Activated naive CD8-positive, alpha-beta T cell treated with anti-CD3 and anti-CD28 coated beads, Interleukin-2, amount 10 ng/mL, durations not matched to agents 7 days and 5 days (primary cell): Measurements from ENCODE around the gene GZMB. TPM values are rescaled to one million over a fixed set of nuclear protein-coding genes. Genes with fewer than 3 reads are reported as not detected.
"Not testable (repeated sequence)": the region's sequence is repeated elsewhere in the genome, so short reads cannot be mapped to it uniquely, and the experiment has no call there.

Source experiments
- ATAC-seq: fragments of 150-1000 bp; cut with Tn5 transposase; one replicate; pipeline ENCODE4 v1.10.0; 2021; ENCODE audit warnings: low read depth, moderate library complexity
- POLR2A ChIA-PET: fragments of 350-600 bp; sonication (Branson Sonifier 250); formaldehyde crosslinking; loops from one replicate; lab custom pipeline; 2021; ENCODE audit warnings: antibody characterized with exemption; lab: Charles Lee
- DNase-seq: peaks from one replicate; pipeline ENCODE4 v3.0.0; 2021
- H3K27ac Mint-ChIP-seq: one replicate; pipeline ENCODE4 v1.8.0; 2022; ENCODE audit warnings: mild to moderate bottlenecking, mixed read lengths
- H3K27me3 Mint-ChIP-seq: one replicate; pipeline ENCODE4 v1.8.0; 2022; ENCODE audit warnings: mild to moderate bottlenecking, moderate library complexity, mixed read lengths
- H3K36me3 Mint-ChIP-seq: one replicate; pipeline ENCODE4 v1.8.0; 2021; ENCODE audit warnings: mild to moderate bottlenecking, mixed read lengths
- H3K4me1 Mint-ChIP-seq: one replicate; pipeline ENCODE4 v1.8.0; 2021; ENCODE audit warnings: mixed read lengths
- H3K4me3 Mint-ChIP-seq: one replicate; pipeline ENCODE4 v1.8.0; 2022; ENCODE audit warnings: mild to moderate bottlenecking, moderate library complexity, mixed read lengths
- H3K9me3 Mint-ChIP-seq: one replicate; pipeline ENCODE4 v1.8.0; 2021; ENCODE audit warnings: mixed read lengths
- total RNA-seq, 2 experiments: library from RNA; stranded (reverse); gene quantifications; one replicate each; pipeline ENCODE4 v1.2.3, GENCODE V29; 2021

GZMB gene
- total RNA-seq, 2 experiments from 2014 or later: 195 to 217 TPM

- DNase-seq: no peak
- Mint-ChIP-seq H3K4me3 (peak overlapping the region; percentile 91), H3K4me1 (peaks cover 61% of the 10 kb centered on the region), H3K9me3 (peaks cover 4% of the 10 kb centered on the region), H3K27ac (peak overlapping the region; percentile 57), H3K27me3 (no peaks in the 10 kb centered on the region), H3K36me3 (peaks cover 46% of the 10 kb centered on the region)
- no peak for ATAC-seq
- POLR2A ChIA-PET: interaction anchor here (1.3 to 1.9 kb wide), 3 partner anchors 20 to 44 kb away, joined by 4 to 7 read pairs (median 5); no protein-coding TSS in a partner anchor
Observed at GRCh38 chr14:24629521-24629920, 4.5 kb downstream of the GZMB start.

DNA sequence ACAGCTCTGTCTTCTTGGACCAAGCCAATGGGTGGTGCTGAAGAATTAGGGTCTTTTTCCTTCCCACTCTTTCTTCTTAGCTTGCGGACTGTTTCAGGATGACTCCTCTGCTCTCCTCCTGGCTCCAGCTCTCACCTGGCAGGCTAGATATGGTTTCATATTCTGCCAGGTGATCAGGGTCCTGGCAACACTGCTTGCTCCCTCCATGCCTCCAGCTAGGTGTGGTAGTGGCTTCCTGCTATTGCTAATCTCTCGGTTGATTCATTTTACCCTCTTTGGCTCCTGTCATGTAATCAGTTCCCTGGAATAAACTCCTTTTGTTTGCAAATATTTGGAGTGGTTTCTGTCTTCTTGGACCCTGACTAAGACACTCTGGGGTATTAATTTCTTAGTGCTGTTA lies 20.2 kb downstream of the GZMB start:
- Mint-ChIP-seq H3K27ac (no peak overlapping the region), H3K27me3 (peaks cover 4% of the 10 kb centered on the region), H3K4me3 (no peak overlapping the region), H3K36me3 (peaks cover 17% of the 10 kb centered on the region), H3K4me1 (peaks cover 35% of the 10 kb centered on the region), H3K9me3 (peaks cover 7% of the 10 kb centered on the region)
- DNase-seq (no peak), ATAC-seq (no peak)
- POLR2A ChIA-PET: no interaction called here

- H3K4me3 Mint-ChIP-seq: no peak overlapping the region
- POLR2A ChIA-PET: no interaction called here
Observed at GRCh38 chr14:24613241-24613640, 20.7 kb downstream of the GZMB start.

GRCh38 chr14:24612196-24612595 lies 21.8 kb downstream of the GZMB start:
- H3K36me3 Mint-ChIP-seq: peaks cover 12% of the 10 kb centered on the region
- DNase-seq: no peak
- no peaks in the 10 kb centered on the region for H3K27me3 Mint-ChIP-seq
- no peak overlapping the region for H3K4me3 Mint-ChIP-seq
- POLR2A ChIA-PET: no interaction called here
- peak overlapping the region; percentile 7 for H3K27ac Mint-ChIP-seq
- no peak for ATAC-seq
- H3K4me1 Mint-ChIP-seq: peaks cover 51% of the 10 kb centered on the region
- peaks cover 2% of the 10 kb centered on the region for H3K9me3 Mint-ChIP-seq

More at GRCh38 chr14:24613241-24613640, 20.7 kb downstream of the GZMB start:
- Mint-ChIP-seq H3K27ac (no peak overlapping the region), H3K4me1 (peaks cover 40% of the 10 kb centered on the region), H3K27me3 (peaks cover 4% of the 10 kb centered on the region), H3K9me3 (peaks cover 7% of the 10 kb centered on the region), H3K36me3 (peaks cover 15% of the 10 kb centered on the region)
- ATAC-seq (no peak), DNase-seq (no peak)

DNA sequence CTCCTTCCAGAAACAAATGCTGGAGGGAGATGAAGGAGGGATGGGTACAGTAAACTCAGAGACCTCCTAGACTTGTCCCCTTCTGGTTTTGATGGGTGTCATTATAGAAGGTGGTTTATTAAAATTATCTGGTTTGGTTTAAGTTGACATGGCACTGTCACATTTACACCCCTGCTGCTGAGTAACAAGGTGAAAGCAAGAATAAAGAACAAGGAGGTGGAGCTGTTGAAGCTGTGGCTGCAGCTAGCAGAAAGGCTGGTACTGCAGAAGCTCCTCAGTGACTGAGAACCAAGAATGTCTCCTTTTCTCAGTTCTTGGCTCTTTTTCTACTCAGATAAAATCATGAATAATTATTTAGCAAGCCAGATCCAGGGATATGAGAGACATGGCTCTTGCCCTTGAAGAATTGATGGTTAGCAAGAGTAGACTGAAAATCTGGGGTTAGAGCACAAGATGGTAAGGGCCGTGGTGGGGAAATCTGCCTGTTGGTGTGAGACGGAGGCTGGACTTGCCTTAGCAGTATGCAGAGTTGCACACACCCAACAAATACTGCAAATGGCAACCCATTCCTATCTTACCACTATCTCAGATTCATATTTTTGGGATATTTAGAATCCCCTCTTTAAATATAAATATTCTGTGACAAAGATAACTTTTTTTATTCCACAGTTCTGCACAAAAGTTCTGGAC lies 24.2 kb downstream of the GZMB start, which contains the start of gene GZMH:
Gene GZMH, minus strand, starts transcription at position 31 of the 690 bp plus-strand sequence. CDS start 72 bp downstream, outside the sequence.
- H3K36me3 Mint-ChIP-seq: peaks cover 10% of the 10 kb centered on the region
- ATAC-seq: peak; percentile 35
- no peak for DNase-seq
- no peaks in the 10 kb centered on the region for H3K27me3 Mint-ChIP-seq
- peak within 1 kb of the TSS; percentile 81 for H3K4me3 Mint-ChIP-seq
- peaks cover 69% of the 10 kb centered on the region for H3K4me1 Mint-ChIP-seq
- peak within 1 kb of the TSS; percentile 97 for H3K27ac Mint-ChIP-seq
- POLR2A ChIA-PET: interaction anchor here (0.6 to 3.8 kb wide), 9 partner anchors 19 to 180 kb away, joined by 3 to 31 read pairs (median 4); partner anchors contain the start of genes CBLN3, GZMB and KHNYN
- H3K9me3 Mint-ChIP-seq: peaks cover 2% of the 10 kb centered on the region

DNA sequence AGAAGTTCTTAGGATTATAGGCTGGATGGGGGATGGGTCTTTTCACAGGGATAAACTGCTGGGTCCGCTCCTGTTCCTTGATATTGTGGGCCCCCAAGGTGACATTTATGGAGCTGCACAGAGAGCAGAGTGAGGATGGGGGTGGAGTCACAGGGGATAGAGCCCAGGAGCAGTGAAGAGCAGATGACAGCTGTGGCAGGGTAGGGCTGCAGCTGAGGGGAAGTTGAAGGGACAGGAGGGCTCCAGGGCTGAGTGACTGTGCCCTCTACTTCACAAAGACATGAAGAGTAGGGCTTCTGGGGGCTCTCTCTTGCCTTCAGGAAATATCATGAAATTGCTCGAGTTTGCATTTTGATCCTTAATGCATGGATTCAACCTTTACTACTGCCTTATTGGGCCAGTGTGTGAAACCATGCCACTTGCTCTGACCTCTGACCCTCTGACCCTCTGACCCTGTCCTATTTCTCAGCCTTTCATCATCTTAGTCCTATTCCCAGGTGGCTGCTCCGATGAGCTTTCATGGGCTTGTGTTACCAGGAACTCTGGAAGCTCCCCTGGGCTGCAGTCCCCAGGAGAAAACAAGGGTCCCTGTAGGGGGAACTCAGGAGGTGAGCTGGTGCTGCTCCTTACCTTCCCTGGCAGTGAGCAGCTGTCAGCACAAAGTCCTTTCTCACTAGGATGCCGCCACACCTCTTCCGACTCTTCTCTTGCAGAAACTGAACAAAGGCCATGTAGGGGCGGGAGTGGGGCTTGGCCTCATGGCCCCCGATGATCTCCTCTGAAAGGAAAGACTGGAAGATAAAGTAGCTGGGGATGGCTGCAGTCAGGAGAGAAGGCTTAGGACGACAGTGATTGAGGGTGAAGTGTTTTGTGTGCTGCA lies 26.1 kb downstream of the GZMB start:
- POLR2A ChIA-PET: interaction anchor here (0.5 to 3.8 kb wide), 9 partner anchors 19 to 178 kb away, joined by 3 to 31 read pairs (median 4); partner anchors contain the start of genes CBLN3, GZMB and KHNYN
- Mint-ChIP-seq H3K4me1 (peaks cover 65% of the 10 kb centered on the region), H3K36me3 (peaks cover 10% of the 10 kb centered on the region)

GRCh38 chr14:24607081-24607480 lies 26.9 kb downstream of the GZMB start:
- peaks cover 58% of the 10 kb centered on the region for H3K4me1 Mint-ChIP-seq
- H3K36me3 Mint-ChIP-seq: peaks cover 5% of the 10 kb centered on the region
- peak overlapping the region; percentile 81 for H3K4me3 Mint-ChIP-seq
- H3K27ac Mint-ChIP-seq: peak overlapping the region; percentile 97
- peak; percentile 45 for DNase-seq
- no peaks in the 10 kb centered on the region for H3K27me3 Mint-ChIP-seq
- POLR2A ChIA-PET: interaction anchor here (0.8 to 3.8 kb wide), 8 partner anchors 20 to 164 kb away, joined by 3 to 31 read pairs (median 7); partner anchors contain the start of gene GZMB
- H3K9me3 Mint-ChIP-seq: peaks cover 2% of the 10 kb centered on the region
- ATAC-seq: peak; percentile 51

More for the DNA sequence above, 26.1 kb downstream of the GZMB start:
- H3K4me3 Mint-ChIP-seq: peak overlapping the region; percentile 81
- no peaks in the 10 kb centered on the region for H3K27me3 Mint-ChIP-seq
- no peak for DNase-seq
- peak; percentile 67 for ATAC-seq
- H3K27ac Mint-ChIP-seq: peak overlapping the region; percentile 97
- H3K9me3 Mint-ChIP-seq: peaks cover 2% of the 10 kb centered on the region

DNA sequence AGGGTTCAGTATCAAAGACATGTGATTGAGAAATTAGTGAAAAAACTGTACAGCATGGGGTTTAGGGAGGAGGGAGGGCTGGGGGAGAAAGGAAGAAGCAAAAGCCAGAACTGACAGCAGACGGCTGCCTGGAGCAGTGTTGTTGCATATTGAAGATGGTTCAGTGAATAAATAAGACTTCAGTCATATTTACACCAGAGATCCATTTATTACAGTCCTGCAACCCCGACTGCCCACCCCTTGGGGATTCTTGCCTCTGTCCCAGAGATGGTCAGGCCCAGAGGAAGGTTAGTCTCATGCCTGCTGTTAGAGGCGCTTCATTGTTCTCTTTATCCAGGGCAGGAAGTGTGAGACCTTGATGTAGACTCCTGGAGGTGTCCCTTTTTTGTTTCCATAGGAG lies 27.7 kb downstream of the GZMB start:
- peaks cover 2% of the 10 kb centered on the region for H3K9me3 Mint-ChIP-seq
- H3K4me3 Mint-ChIP-seq: peak overlapping the region; percentile 81
- H3K27ac Mint-ChIP-seq: peak overlapping the region; percentile 97
- no peaks in the 10 kb centered on the region for H3K27me3 Mint-ChIP-seq
- DNase-seq (no peak), ATAC-seq (no peak)
- H3K4me1 Mint-ChIP-seq: peaks cover 54% of the 10 kb centered on the region
- peaks cover under 1% of the 10 kb centered on the region for H3K36me3 Mint-ChIP-seq
- POLR2A ChIA-PET: interaction anchor here (0.8 to 3.8 kb wide), 9 partner anchors 28 to 163 kb away, joined by 3 to 20 read pairs (median 5); partner anchors contain the start of gene GZMB

DNA sequence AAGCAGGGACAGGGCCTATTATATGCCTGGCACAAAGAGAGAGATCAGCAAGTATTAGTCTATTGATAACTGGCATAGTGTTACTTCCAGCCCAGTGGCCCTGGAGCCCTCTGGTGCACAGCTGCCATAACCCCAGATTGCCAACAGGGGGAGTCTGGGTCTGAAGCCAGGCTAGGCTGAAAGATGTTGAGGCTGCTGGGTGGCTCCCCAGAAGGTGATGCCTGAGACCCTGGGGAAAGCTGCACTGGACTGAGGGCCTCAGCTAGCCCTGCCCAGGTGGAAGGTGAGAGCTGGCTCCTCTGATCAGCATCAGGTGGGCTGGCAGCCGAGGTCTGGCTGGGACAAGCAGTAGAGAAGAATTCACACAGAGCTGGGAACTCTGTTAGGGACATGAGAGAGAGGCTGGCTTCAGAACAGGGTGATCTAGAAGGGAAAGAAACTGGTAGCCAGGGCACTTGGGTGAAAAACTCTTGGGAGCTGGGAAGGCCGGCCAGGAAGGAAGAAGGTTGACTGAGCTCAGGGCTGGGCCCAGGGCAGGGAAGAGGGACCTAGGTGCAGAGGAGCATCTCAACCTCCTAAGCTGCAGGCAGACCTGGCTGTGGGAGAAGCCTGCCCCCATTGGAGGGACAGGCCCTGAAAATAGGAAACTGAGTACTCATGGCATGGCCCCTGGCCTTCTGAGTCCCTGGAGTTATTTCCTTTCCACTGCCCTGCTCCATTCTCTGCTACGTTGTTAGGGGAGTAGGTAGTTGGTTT lies 28.4 kb downstream of the GZMB start:
- peak overlapping the region; percentile 81 for H3K4me3 Mint-ChIP-seq
- H3K9me3 Mint-ChIP-seq: peaks cover 2% of the 10 kb centered on the region
- no peaks in the 10 kb centered on the region for H3K36me3 Mint-ChIP-seq
- DNase-seq (peak; percentile 78), ATAC-seq (peak; percentile 80)
- no peaks in the 10 kb centered on the region for H3K27me3 Mint-ChIP-seq
- H3K4me1 Mint-ChIP-seq: peaks cover 54% of the 10 kb centered on the region
- H3K27ac Mint-ChIP-seq: peak overlapping the region; percentile 97
- POLR2A ChIA-PET: interaction anchor here (0.6 to 1.8 kb wide), 7 partner anchors 28 to 363 kb away, joined by 3 to 11 read pairs (median 4); partner anchors contain the start of gene GZMB

DNA sequence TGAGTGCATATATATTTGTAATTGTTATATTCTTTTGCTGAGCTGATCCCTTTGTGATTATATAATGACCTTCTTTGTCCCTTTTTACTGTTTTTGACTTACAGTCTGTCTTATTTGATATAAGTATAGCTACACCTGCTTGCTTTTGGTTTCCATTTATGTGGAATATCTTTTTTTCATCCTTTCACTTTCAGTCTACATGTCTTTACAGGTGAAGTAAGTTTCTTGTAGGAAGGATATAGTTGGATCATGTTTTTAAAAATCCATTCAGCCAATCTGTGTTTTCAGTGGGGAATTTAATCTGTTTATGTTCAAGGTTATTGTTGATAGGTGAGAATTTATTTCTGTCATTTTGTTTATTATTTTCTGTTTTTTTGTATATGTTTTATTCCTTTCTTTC lies 36.6 kb downstream of the GZMB start:
- ATAC-seq: peak; percentile 47
- peaks cover 4% of the 10 kb centered on the region for H3K27me3 Mint-ChIP-seq
- peak overlapping the region; percentile 31 for H3K4me3 Mint-ChIP-seq
- H3K36me3 Mint-ChIP-seq: peaks cover 36% of the 10 kb centered on the region
- H3K9me3 Mint-ChIP-seq: peaks cover 34% of the 10 kb centered on the region
- H3K27ac Mint-ChIP-seq: peak overlapping the region; percentile 6
- POLR2A ChIA-PET: no interaction called here
- no peak for DNase-seq
- peaks cover 14% of the 10 kb centered on the region for H3K4me1 Mint-ChIP-seq

DNA sequence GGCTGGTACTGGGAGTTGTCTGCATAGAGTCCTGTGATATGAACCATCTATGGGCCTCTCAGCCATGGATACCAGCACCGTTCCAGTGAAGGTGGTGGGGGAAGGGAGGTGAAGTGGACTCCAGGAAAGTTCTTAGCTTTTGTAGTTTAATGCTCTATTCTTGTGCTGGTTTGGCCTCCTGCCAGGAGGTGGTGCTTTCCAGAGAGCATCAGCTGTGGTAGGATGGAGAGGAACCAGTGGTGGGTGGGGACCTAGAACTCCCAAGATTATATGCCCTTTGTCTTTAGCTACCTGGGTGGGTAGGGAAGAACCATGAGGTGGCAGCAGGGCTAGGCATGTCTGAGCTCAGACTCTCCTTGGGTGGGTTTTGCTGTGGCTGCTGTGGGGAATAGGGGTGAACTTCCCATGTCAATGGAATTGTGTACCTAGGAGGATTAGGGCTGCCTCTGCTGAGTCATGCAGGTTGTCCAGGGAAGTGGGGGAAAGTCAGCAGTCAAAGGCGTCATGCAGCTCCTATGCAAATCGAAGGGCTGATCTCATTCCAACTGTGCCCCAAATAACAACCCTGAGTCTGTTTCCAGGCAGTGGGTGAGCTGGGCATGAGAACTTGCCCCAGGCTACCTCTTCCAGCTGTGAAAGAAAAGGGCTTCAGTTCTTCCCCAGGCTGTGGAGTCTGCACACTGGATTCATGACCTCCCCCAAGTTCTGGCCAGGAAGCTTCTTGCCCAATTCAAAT lies 38.7 kb downstream of the GZMB start:
- H3K4me3 Mint-ChIP-seq: no peak overlapping the region
- peaks cover 39% of the 10 kb centered on the region for H3K36me3 Mint-ChIP-seq
- peaks cover 14% of the 10 kb centered on the region for H3K4me1 Mint-ChIP-seq
- H3K27ac Mint-ChIP-seq: peak overlapping the region; percentile 39
- peaks cover 10% of the 10 kb centered on the region for H3K27me3 Mint-ChIP-seq
- peaks cover 42% of the 10 kb centered on the region for H3K9me3 Mint-ChIP-seq
- POLR2A ChIA-PET: no interaction called here
- DNase-seq: no peak
- ATAC-seq: no peak

GRCh38 chr14:24591004-24591403 lies 43.0 kb downstream of the GZMB start:
- POLR2A ChIA-PET, H3K4me1 Mint-ChIP-seq, H3K4me3 Mint-ChIP-seq, DNase-seq, H3K27ac Mint-ChIP-seq, ATAC-seq: not testable (repeated sequence)
- peaks cover 35% of the 10 kb centered on the region for H3K9me3 Mint-ChIP-seq
- H3K36me3 Mint-ChIP-seq: peaks cover 11% of the 10 kb centered on the region
- H3K27me3 Mint-ChIP-seq: peaks cover 14% of the 10 kb centered on the region
